CD4-positive, alpha-beta T cell treated with Interleukin-17A for 4 hours (primary cell): ENCODE results near the gene RAB22A.
A peak's percentile ranks its signal among the peaks of the same experiment; 100 is the strongest.

Experiments used
- DNase-seq: peaks from one replicate; pipeline ENCODE4 v3.0.0-alpha.2; 2020; ENCODE audit warnings: mixed read lengths

Gene RAB22A

DNA sequence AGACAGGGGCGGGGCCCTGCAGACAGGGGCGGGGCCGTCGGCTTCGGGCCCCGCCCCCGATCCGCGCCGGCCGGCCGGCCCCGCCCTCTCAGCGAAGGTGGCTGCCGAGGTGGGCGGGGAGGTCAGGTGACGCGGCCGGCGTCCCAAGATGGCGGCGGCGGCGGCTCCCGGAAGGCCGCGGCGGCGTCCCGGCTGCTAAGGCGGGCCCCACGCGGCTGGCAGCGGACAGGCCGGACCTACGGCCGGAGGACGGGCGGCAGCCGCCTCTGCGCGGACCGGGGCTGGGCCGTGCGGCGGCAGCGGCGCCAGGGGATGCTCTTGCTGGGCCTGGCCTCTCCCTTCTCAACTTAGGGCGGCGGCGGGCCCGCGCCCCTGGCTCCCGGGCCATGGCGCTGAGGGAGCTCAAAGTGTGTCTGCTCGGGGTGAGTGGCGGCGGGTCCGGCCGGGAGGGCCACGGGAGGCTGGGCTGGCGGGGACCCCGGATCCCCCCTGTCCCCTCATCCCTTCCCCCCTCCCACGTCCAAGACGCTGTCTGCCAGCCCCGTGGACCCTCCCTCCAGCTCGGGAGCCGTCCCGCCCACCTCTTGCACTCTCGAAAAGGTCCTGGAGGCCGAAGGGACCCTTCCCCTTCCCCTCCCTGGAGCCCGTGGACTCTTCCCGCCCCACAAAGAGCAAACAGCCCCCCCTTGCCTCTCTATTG is at the start of gene RAB22A:
TSS of gene RAB22A (plus strand) at position 125 of the 700 bp plus-strand sequence. CDS start at position 387, 262 bp downstream.
- peak; percentile 83 for DNase-seq

DNA sequence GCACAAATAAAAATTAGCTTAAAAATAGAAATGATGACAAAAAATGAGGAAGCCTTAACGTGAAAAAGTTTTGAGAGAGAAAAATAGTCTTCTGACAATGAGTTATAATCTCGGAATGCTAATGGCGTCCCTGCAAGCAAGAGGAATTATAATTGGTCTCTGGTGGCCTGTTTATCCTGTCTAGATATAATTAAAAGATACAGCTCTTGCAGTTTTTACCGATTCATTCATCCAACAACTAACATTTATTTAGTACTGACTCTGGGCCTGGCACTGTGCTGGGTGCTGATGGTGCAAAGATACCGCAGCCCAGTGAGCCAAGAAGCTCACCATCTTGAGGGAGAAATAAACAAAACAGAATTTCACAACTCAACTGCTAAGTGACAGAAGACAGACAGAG is 49.5 kb upstream of the RAB22A start:
- no peak for DNase-seq

GRCh38 chr20:58261660-58262059 is 47.9 kb upstream of the RAB22A start:
- no peak for DNase-seq

GRCh38 chr20:58264271-58264670 is 45.2 kb upstream of the RAB22A start:
- no peak for DNase-seq

- no peak for DNase-seq
Observed at GRCh38 chr20:58267389-58268215, 41.9 kb upstream of the RAB22A start.

GRCh38 chr20:58268421-58268821 is 41.1 kb upstream of the RAB22A start:
- no peak for DNase-seq

DNA sequence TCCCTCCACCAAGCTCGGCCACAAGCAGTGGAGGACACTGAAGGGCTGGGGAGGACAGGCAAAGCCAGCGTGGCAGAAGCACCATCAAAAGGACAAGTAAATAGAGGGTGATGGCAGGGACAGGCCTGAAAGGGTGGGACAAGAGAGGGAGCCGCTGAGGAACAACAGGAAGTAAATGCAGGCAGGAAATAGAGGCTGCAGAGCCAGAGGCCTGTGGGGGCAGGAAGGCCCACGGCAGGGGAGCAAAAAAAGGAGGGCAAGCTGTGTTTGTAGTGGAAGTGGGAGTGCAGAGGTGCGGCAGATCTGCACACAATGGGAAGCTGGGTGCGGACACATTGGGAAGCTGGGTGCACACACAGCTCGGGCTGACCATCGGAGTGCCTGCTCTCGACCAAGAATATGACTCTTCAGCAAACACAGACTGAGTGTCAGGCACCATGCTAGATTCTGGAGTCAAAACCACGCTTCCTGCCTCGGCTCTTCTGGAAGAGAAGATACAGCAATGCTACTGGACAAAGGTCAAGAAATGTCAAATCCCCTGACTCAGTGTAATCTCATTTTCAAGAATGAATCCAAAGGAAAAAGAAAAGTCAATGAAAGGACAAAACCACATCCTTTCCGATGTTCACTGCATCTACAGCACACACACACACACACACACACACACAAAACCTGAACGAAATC is 40.4 kb upstream of the RAB22A start:
- DNase-seq, result no peak

DNA sequence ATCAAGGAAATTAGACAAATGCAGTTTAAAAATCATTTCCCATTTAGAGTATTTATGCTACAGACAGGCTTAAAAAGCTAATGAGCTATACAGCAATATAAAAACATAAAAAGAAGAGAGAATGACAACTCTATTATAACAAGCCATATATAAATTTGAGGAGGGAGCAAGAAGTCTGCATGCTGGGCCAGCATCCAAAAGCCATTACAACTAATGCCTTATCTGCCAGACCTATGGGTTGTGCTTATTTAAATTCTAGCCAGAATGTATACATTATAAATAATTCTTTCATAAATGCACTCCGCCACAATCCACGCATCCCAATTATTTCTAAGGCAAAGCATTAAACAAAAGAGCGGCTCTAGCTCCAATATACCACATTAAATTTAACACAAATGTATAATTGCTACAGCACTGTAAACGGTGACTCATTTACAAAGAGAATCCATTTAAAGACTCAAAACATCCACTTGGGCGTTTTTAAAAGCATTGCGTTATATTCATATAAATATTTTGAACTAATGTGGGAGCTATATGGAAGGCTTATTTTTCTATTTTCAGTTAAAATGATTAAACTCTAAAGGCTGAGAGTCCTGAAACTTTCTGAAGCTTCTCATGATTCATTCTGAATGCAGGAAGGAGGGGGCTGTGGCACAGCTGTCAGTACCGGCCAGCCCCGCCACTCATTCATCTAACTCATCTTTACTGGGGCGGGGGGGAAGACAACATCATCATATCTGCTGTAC is 37.7 kb upstream of the RAB22A start:
- no peak for DNase-seq

DNA sequence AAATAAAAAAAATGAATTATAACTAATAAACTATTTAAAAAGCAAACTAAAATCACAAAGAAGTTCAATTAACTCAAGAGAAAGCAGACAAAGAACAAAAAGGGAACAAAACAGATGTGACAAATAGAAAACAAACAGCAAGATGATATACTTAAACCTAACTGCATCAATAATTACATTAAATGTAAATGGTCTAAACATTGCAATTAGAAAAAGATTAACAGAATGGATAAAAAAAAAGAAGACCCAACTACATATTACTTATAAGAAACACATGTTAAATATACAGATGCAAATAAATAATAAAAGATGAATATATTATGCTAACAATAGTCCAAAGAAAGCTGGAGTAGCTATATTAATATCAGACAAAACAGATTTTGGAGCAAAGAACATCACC is 35.1 kb upstream of the RAB22A start:
- no peak for DNase-seq

GRCh38 chr20:58277107-58277506 is 32.4 kb upstream of the RAB22A start:
- no peak for DNase-seq

- DNase-seq, result no peak
Observed at GRCh38 chr20:58277578-58278472, 31.7 kb upstream of the RAB22A start.

GRCh38 chr20:58286729-58287128 is 22.8 kb upstream of the RAB22A start:
- no peak for DNase-seq

DNA sequence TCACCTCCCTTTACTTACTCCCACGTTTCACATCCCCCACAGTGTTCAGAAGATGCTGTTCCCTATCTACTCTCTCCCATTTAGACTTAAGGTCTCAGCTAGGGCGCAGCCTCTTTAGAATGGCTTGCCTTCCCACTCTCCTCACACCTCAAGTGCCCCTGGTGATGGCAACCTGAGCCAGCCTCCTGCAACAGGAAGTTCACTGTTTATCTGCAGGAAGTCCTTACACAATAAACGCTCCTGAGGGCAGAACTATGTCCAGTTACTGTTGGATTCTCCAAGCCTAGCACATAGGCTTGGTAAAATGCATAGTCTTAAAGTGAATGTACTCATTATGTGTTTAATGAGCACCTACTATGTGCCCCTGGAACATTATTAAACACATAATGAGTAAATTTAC is 21.9 kb upstream of the RAB22A start:
- no peak for DNase-seq

- DNase-seq, result no peak
Observed at GRCh38 chr20:58289143-58289542, 20.4 kb upstream of the RAB22A start.

DNA sequence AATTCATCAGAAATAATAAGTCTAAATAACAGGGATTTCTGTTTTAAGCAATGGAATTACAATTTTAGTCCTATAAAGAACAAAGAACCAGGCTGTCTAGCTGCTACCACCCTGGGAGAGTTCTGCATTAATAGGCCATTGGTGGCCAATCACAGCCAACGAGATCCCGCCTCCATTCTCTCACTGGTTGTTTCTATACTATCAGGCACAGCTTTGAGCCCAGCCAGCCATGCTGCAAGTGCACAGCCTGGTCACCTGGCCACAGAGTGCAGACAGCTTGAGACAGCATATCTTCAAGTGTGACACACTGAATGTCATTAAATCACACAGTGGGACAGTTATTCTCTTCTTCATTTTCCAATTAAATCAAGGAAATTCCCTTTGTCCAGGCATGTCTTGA is 16.1 kb upstream of the RAB22A start:
- DNase-seq, result no peak

- DNase-seq, result no peak
Observed at GRCh38 chr20:58294497-58295455, 14.7 kb upstream of the RAB22A start.

GRCh38 chr20:58296051-58296837 is 13.3 kb upstream of the RAB22A start:
- no peak for DNase-seq

DNA sequence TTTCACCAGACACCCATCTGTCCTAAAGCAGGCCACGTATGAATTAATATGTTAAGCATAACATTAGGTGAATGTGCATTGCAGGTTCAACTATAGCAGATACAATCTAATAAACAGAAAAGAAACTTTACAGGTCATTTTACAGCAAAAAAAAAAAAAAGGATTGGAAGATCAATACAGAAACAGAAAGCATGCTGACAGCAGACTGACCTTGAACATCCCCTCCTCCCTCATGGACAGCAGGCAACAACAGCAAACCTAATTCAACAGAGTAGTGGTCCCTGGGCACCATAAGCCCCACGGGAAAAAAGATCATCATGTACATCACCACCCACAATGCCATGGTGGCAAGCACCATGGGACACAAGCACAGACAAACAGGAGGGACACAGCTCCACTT is 12.1 kb upstream of the RAB22A start:
- no peak for DNase-seq

DNA sequence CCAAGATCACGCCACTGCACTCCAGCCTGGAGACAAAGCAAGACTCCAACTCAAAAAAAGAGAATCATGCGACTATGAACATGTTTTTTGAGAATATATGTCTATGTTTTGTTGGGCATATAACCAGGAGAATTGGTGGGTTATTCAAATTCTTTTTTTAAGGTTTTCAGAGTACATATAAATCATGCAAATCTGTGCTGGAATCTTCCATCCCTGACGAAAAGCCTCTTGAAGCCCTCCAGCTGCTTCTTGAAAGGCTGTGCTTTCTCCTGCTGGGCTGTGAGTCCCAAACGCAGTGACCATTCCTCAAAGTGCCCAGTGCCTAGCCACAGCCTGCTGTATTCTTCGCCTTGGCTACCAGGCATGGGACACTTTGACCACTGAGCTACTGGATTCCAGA is 9.2 kb upstream of the RAB22A start:
- no peak for DNase-seq

- DNase-seq, result no peak
Observed at GRCh38 chr20:58303547-58303946, 6.0 kb upstream of the RAB22A start.
